Stimulated activated CD8-positive, alpha-beta memory T cell treated with anti-CD3 and anti-CD28 coated beads, Interleukin-12 subunit alpha, Interleukin-12 subunit beta, amount 100 ng/mL, for 1 hour (primary cell): Measurements from ENCODE around the gene PTPRG.

Experiments
- DNase-seq: peaks from one replicate; pipeline ENCODE4 v3.0.0-alpha.2; 2020; ENCODE audit warnings: low read depth

Gene PTPRG

GRCh38 chr3:62057339-62058047 lies 496.1 kb downstream of the PTPRG start:
- no peak for DNase-seq

GRCh38 chr3:62065985-62066693 lies 504.8 kb downstream of the PTPRG start:
- no peak for DNase-seq

GRCh38 chr3:62068337-62068736 lies 507.0 kb downstream of the PTPRG start:
- DNase-seq = no peak

- DNase-seq = no peak
Measured at GRCh38 chr3:62070891-62071290, 509.5 kb downstream of the PTPRG start.

GRCh38 chr3:62073038-62073437 lies 511.7 kb downstream of the PTPRG start:
- DNase-seq = no peak

- DNase-seq = no peak
Measured at GRCh38 chr3:62084558-62084957, 523.2 kb downstream of the PTPRG start.

- no peak for DNase-seq
Measured at GRCh38 chr3:62088472-62089104, 527.2 kb downstream of the PTPRG start.

- DNase-seq = no peak
Measured at GRCh38 chr3:62090066-62090465, 528.7 kb downstream of the PTPRG start.

- DNase-seq = no peak
Measured at GRCh38 chr3:62090519-62090918, 529.1 kb downstream of the PTPRG start.

GRCh38 chr3:62093025-62093424 lies 531.7 kb downstream of the PTPRG start:
- DNase-seq = no peak

- no peak for DNase-seq
Measured at GRCh38 chr3:62094461-62094860, 533.1 kb downstream of the PTPRG start.

GRCh38 chr3:62095080-62095479 lies 533.7 kb downstream of the PTPRG start:
- no peak for DNase-seq

GRCh38 chr3:62095756-62096155 lies 534.4 kb downstream of the PTPRG start:
- DNase-seq = no peak

- no peak for DNase-seq
Measured at GRCh38 chr3:62096521-62096920, 535.1 kb downstream of the PTPRG start.

GRCh38 chr3:62097121-62097520 lies 535.8 kb downstream of the PTPRG start:
- no peak for DNase-seq

GRCh38 chr3:62098646-62099365 lies 537.4 kb downstream of the PTPRG start:
- no peak for DNase-seq

GRCh38 chr3:62100282-62100989 lies 539.1 kb downstream of the PTPRG start:
- no peak for DNase-seq

- DNase-seq = no peak
Measured at GRCh38 chr3:62101488-62101887, 540.1 kb downstream of the PTPRG start.

GRCh38 chr3:62103531-62103930 lies 542.2 kb downstream of the PTPRG start:
- DNase-seq = no peak

- no peak for DNase-seq
Measured at GRCh38 chr3:62109534-62109933, 548.2 kb downstream of the PTPRG start.

GRCh38 chr3:62110443-62111225 lies 549.3 kb downstream of the PTPRG start:
- DNase-seq = no peak
